Lung (tissue), 12 donors: ENCODE data around the gene RNF214. TPM values are rescaled to one million over a fixed set of nuclear protein-coding genes. Genes with fewer than 3 reads are reported as not detected.

Experiments used
- ATAC-seq: fragments of 200-7000 bp; cut with Tn5 transposase; one replicate; pipeline ENCODE4 v1.9.1; 2020; ENCODE audit warnings: moderate number of reproducible peaks; ENCODE audit not compliant: insufficient read depth, low FRiP score
- DNase-seq, 3 donors: peaks; one replicate each; pipeline ENCODE4 v3.0.0-alpha.2; 2013 to 2017
- H3K27ac ChIP-seq, 2 donors: one replicate each; pipeline ENCODE4 v1.5.1; 2013; ENCODE audit warnings: mild to moderate bottlenecking in 2 of 2, moderate library complexity in 2 of 2, control low read depth in 1 of 2, inconsistent platforms in 1 of 2, low read depth in 1 of 2, low read length in 1 of 2
- H3K27me3 ChIP-seq, 3 donors: one replicate each; pipeline ENCODE4 v1.5.1; 2013; ENCODE audit warnings: low read length in 2 of 3; ENCODE audit not compliant: control insufficient read depth in 3 of 3, insufficient read depth in 3 of 3
- H3K36me3 ChIP-seq, 4 donors: one replicate each; pipeline ENCODE4 v1.5.1; 2013; ENCODE audit warnings: low read length in 4 of 4, mild to moderate bottlenecking in 1 of 4, moderate library complexity in 1 of 4; ENCODE audit not compliant: control insufficient read depth in 4 of 4, insufficient read depth in 4 of 4
- H3K4me1 ChIP-seq, 5 donors: one replicate each; pipeline ENCODE4 v1.5.1; 2013; ENCODE audit warnings: low read length in 5 of 5, mild to moderate bottlenecking in 2 of 5, moderate library complexity in 1 of 5; ENCODE audit not compliant: control insufficient read depth in 5 of 5, insufficient read depth in 5 of 5
- H3K4me3 ChIP-seq: one replicate; pipeline ENCODE4 v1.5.1; 2013; ENCODE audit warnings: mild to moderate bottlenecking, control low read depth, moderate library complexity
- H3K9ac ChIP-seq, 2 donors: one replicate each; pipeline ENCODE4 v1.5.1; 2013; ENCODE audit warnings: low read length in 2 of 2, control low read depth in 1 of 2; ENCODE audit not compliant: insufficient read depth in 1 of 2
- H3K9me3 ChIP-seq, 4 donors: one replicate each; pipeline ENCODE4 v1.5.1; 2013; ENCODE audit warnings: low read length in 3 of 4, mild to moderate bottlenecking in 1 of 4, moderate library complexity in 1 of 4; ENCODE audit not compliant: control insufficient read depth in 4 of 4, insufficient read depth in 3 of 4
- CTCF ChIP-seq: IDR thresholded peaks from 2 replicates; pipeline ENCODE4 v1.5.1; 2012; ENCODE audit warnings: mild to moderate bottlenecking; ENCODE audit errors: control extremely low read depth, extremely low read depth
- WGBS, 2 donors: extraction: QIAGEN DNeasy Blood & Tissue Kit; methylation state at CpG; one replicate each; pipeline ENCODE4 v1.1.7; 2013; 5-methylcytosine and 5-hydroxymethylcytosine counted together
- polyA plus RNA-seq, 2 donors: library from polyadenylated mRNA; stranded (reverse); fragments of 200-250 nt; gene quantifications; one replicate each; pipeline ENCODE4 v1.2.1, GENCODE V29; 2013
- total RNA-seq, 2 donors: library from RNA; depleted of rRNA in 1 of 2; stranded (reverse); fragments of >200 nt in 1 of 2; gene quantifications; one replicate each; pipeline ENCODE4 v1.2.1, GENCODE V29; 2014 to 2021
- donor health status: control.
- donor health status: control.
- donor health status: Bipolar disorder and iron deficiency.
- donor health status: healthy.
- donor health status: DM: yes; HTN: yes; CAD: no.

RNF214 gene
- total and polyA plus RNA-seq, 4 donors = 8.6 to 19.8 (median 14.6) TPM

- ATAC-seq (no peak), DNase-seq (no peak)
- H3K4me1 ChIP-seq = peaks cover 0 to 23% (median 0%) of the 10 kb centered on the region in 5 donors
- peaks cover 0 to 27% (median 2%) of the 10 kb centered on the region in 4 donors for H3K36me3 ChIP-seq
- peak overlapping the region; percentile 29 for H3K4me3 ChIP-seq
- H3K9me3 ChIP-seq = no peaks in the 10 kb centered on the region
- H3K27ac ChIP-seq = peak overlapping the region; percentile 14 to 77
- 63 to 72% methylated on average over 13 of the region's 13 CpGs for WGBS, 2 donors
- H3K27me3 ChIP-seq = no peaks in the 10 kb centered on the region
- no peak overlapping the region for H3K9ac ChIP-seq
- TF ChIP-seq CTCF = no peak
Observed at GRCh38 chr11:117199916-117200812, 32.3 kb upstream of the RNF214 start.

- H3K4me3 ChIP-seq = peak overlapping the region; percentile 27
- H3K27me3 ChIP-seq = no peaks in the 10 kb centered on the region
- H3K27ac ChIP-seq = peak overlapping the region in 1 of 2 donors; percentile 63
- ATAC-seq (no peak), DNase-seq (no peak)
- 79 to 85% methylated on average over 12 of the region's 12 CpGs for WGBS, 2 donors
- no peak for TF ChIP-seq CTCF
- no peak overlapping the region for H3K9ac ChIP-seq
- H3K4me1 ChIP-seq = peaks cover 0 to 25% (median 0%) of the 10 kb centered on the region in 5 donors
- H3K9me3 ChIP-seq = no peaks in the 10 kb centered on the region
- peaks cover 0 to 28% (median 2%) of the 10 kb centered on the region in 4 donors for H3K36me3 ChIP-seq
Observed at GRCh38 chr11:117200813-117201657, 31.4 kb upstream of the RNF214 start.

- no peak overlapping the region for H3K9ac ChIP-seq
- DNase-seq (no peak), ATAC-seq (no peak)
Observed at GRCh38 chr11:117201658-117202305, 30.7 kb upstream of the RNF214 start.

More at GRCh38 chr11:117201658-117202305, 30.7 kb upstream of the RNF214 start:
- H3K4me3 ChIP-seq = peak overlapping the region; percentile 23
- no peak for TF ChIP-seq CTCF
- peak overlapping the region in 1 of 2 donors; percentile 63 for H3K27ac ChIP-seq
- no peaks in the 10 kb centered on the region for H3K9me3 ChIP-seq
- H3K27me3 ChIP-seq = no peaks in the 10 kb centered on the region
- H3K36me3 ChIP-seq = peaks cover 0 to 25% (median 2%) of the 10 kb centered on the region in 4 donors
- WGBS, 2 donors = 68 to 72% methylated on average over 14 of the region's 14 CpGs
- peaks cover 0 to 25% (median 0%) of the 10 kb centered on the region in 5 donors for H3K4me1 ChIP-seq
